H9 (cell line): ENCODE data around the gene CPT2. TPM values are rescaled to one million over a fixed set of nuclear protein-coding genes. Genes with fewer than 3 reads are reported as not detected.

Experiments
- DNase-seq: peaks from one replicate; pipeline ENCODE4 v3.0.0-alpha.2; 2017
- H2AFZ ChIP-seq: one replicate; pipeline ENCODE4 v1.6.1; 2013; ENCODE audit warnings: mild to moderate bottlenecking, low read length, control low read depth, moderate library complexity
- H2AK5ac ChIP-seq: 2 replicates; pipeline ENCODE4 v1.6.1; 2013; ENCODE audit warnings: low read length, control low read depth, mixed read lengths; ENCODE audit not compliant: insufficient read length
- H2BK120ac ChIP-seq: one replicate; pipeline ENCODE4 v1.6.1; 2013; ENCODE audit warnings: low read depth, mild to moderate bottlenecking, low read length, control low read depth, inconsistent platforms; ENCODE audit not compliant: poor library complexity, severe bottlenecking
- H2BK12ac ChIP-seq: 2 replicates; pipeline ENCODE4 v1.6.1; 2013; ENCODE audit warnings: low read length, control low read depth, mixed read lengths, low read depth; ENCODE audit not compliant: insufficient read length
- H2BK15ac ChIP-seq: 2 replicates; pipeline ENCODE4 v1.6.1; 2013; ENCODE audit warnings: low read depth, low read length, control low read depth
- H2BK20ac ChIP-seq: one replicate; pipeline ENCODE4 v1.6.1; 2013; ENCODE audit warnings: low read depth, mild to moderate bottlenecking, low read length, control low read depth, inconsistent platforms; ENCODE audit not compliant: poor library complexity, severe bottlenecking
- H2BK5ac ChIP-seq: 2 replicates; pipeline ENCODE4 v1.6.1; 2013; ENCODE audit warnings: low read length, control low read depth, mixed read lengths; ENCODE audit not compliant: insufficient read length
- H3K14ac ChIP-seq: 2 replicates; pipeline ENCODE4 v1.6.1; 2013; ENCODE audit warnings: low read length, control low read depth; ENCODE audit not compliant: insufficient read depth
- H3K18ac ChIP-seq: 2 replicates; pipeline ENCODE4 v1.6.1; 2013; ENCODE audit warnings: low read depth, mild to moderate bottlenecking, mixed read lengths, low read length, control low read depth; ENCODE audit not compliant: insufficient read length
- H3K23ac ChIP-seq: 2 replicates; pipeline ENCODE4 v1.6.1; 2013; ENCODE audit warnings: low read length, control low read depth, mixed read lengths, low read depth; ENCODE audit not compliant: insufficient read length
- H3K23me2 ChIP-seq: 2 replicates; pipeline ENCODE4 v1.6.1; 2013; ENCODE audit warnings: low read depth, mild to moderate bottlenecking, mixed read lengths, low read length, control low read depth; ENCODE audit not compliant: insufficient read length, poor library complexity, severe bottlenecking
- H3K27ac ChIP-seq: 2 replicates; pipeline ENCODE4 v1.5.1; 2013; ENCODE audit warnings: low read length, control low read depth, mixed read lengths, low read depth; ENCODE audit not compliant: insufficient read length
- H3K27me3 ChIP-seq: 2 replicates; pipeline ENCODE4 v1.6.1; 2013; ENCODE audit warnings: low read length, control low read depth, inconsistent platforms; ENCODE audit not compliant: insufficient read depth
- H3K4ac ChIP-seq: 2 replicates; pipeline ENCODE4 v1.6.1; 2013; ENCODE audit warnings: low read depth, mild to moderate bottlenecking, control low read depth, inconsistent platforms, low read length, moderate library complexity
- H3K4me1 ChIP-seq: 2 replicates; pipeline ENCODE4 v1.6.1; 2013; ENCODE audit warnings: low read length, control low read depth, inconsistent platforms; ENCODE audit not compliant: insufficient read depth
- H3K4me2 ChIP-seq: 2 replicates; pipeline ENCODE4 v1.6.1; 2013; ENCODE audit warnings: low read length, control low read depth, mixed read lengths; ENCODE audit not compliant: insufficient read length, insufficient read depth
- H3K56ac ChIP-seq: 2 replicates; pipeline ENCODE4 v1.6.1; 2013; ENCODE audit warnings: low read depth, mild to moderate bottlenecking, mixed read lengths, low read length, control low read depth; ENCODE audit not compliant: insufficient read length
- H3K79me1 ChIP-seq: 2 replicates; pipeline ENCODE4 v1.6.1; 2013; ENCODE audit warnings: low read depth, mild to moderate bottlenecking, moderate library complexity, low read length, control low read depth, inconsistent platforms; ENCODE audit not compliant: insufficient read depth, poor library complexity, severe bottlenecking
- H3K79me2 ChIP-seq: 2 replicates; pipeline ENCODE4 v1.6.1; 2013; ENCODE audit warnings: low read length, control low read depth, inconsistent platforms; ENCODE audit not compliant: insufficient read depth
- H3K9ac ChIP-seq: 2 replicates; pipeline ENCODE4 v1.6.1; 2013; ENCODE audit warnings: low read length, control low read depth, mixed read lengths; ENCODE audit not compliant: insufficient read length; ENCODE audit errors: extremely low read depth
- H3K9me3 ChIP-seq: one replicate; pipeline ENCODE4 v1.6.1; 2013; ENCODE audit warnings: low read depth, low read length, inconsistent platforms; ENCODE audit not compliant: control insufficient read depth
- H3T11ph ChIP-seq: one replicate; pipeline ENCODE4 v1.6.1; 2013; ENCODE audit warnings: mild to moderate bottlenecking, low read length, control low read depth, inconsistent platforms
- H4K20me1 ChIP-seq: one replicate; pipeline ENCODE4 v1.6.1; 2013; ENCODE audit not compliant: control insufficient read depth, insufficient read length, insufficient read depth
- H4K5ac ChIP-seq: 2 replicates; pipeline ENCODE4 v1.6.1; 2013; ENCODE audit warnings: low read depth, mild to moderate bottlenecking, mixed read lengths, low read length, control low read depth; ENCODE audit not compliant: insufficient read length
- H4K8ac ChIP-seq: replicated peaks from 2 replicates; pipeline ENCODE4 v1.6.1; 2013; ENCODE audit warnings: low read length, control low read depth, mixed read lengths, low read depth; ENCODE audit not compliant: insufficient read length
- H4K91ac ChIP-seq: 2 replicates; pipeline ENCODE4 v1.6.1; 2013; ENCODE audit warnings: low read depth, mild to moderate bottlenecking, moderate library complexity, mixed read lengths, low read length, control low read depth; ENCODE audit not compliant: insufficient read length
- H3K27ac Mint-ChIP-seq, 3 experiments: 2 replicates in 2 of 3; 3 replicates in 1 of 3; pipeline ENCODE4 v1.8.0; 2020 to 2021; ENCODE audit warnings: mixed read lengths in 3 of 3, mild to moderate bottlenecking in 1 of 3, moderate library complexity in 1 of 3
- H3K27me3 Mint-ChIP-seq: 2 replicates; pipeline ENCODE4 v1.8.0; 2021; ENCODE audit warnings: low read depth, mild to moderate bottlenecking, moderate library complexity, mixed read lengths
- H3K36me3 Mint-ChIP-seq, 3 experiments: 2 replicates in 2 of 3; 3 replicates in 1 of 3; pipeline ENCODE4 v1.8.0; 2020 to 2021; ENCODE audit warnings: low read depth in 3 of 3, mixed read lengths in 3 of 3; ENCODE audit not compliant: insufficient read depth in 1 of 3
- H3K4me1 Mint-ChIP-seq, 2 experiments: 2 replicates each; pipeline ENCODE4 v1.8.0; 2020; ENCODE audit warnings: mixed read lengths in 2 of 2
- H3K4me3 Mint-ChIP-seq, 2 experiments: 2 replicates in 1 of 2; 3 replicates in 1 of 2; pipeline ENCODE4 v1.8.0; 2020 to 2021; ENCODE audit warnings: mild to moderate bottlenecking in 2 of 2, mixed read lengths in 2 of 2, moderate library complexity in 1 of 2
- H3K9me3 Mint-ChIP-seq, 2 experiments: 2 replicates in 1 of 2; 3 replicates in 1 of 2; pipeline ENCODE4 v1.8.0; 2020; ENCODE audit warnings: mild to moderate bottlenecking in 2 of 2, mixed read lengths in 2 of 2, moderate library complexity in 1 of 2
- WGBS: extraction: QIAGEN DNeasy Blood & Tissue Kit; methylation state at CpG from one replicate; pipeline ENCODE4 v1.1.7; 2013; ENCODE audit warnings: missing lambda C conversion rate, low lambda C conversion rate, mixed read lengths; ENCODE audit not compliant: insufficient read length; ENCODE audit errors: extremely low coverage; 5-methylcytosine and 5-hydroxymethylcytosine counted together
- total RNA-seq: library from RNA; stranded (reverse); gene quantifications from 2 replicates; pipeline ENCODE4 v1.2.1, GENCODE V29; 2021
- TF ChIP-seq, protein P1 (sequence below): fragments of 200-600 bp; sonication (generic); conservative IDR thresholded peaks from 3 replicates; pipeline ENCODE4 v1.8.0; 2021; ENCODE audit warnings: antibody characterized with exemption, mild to moderate bottlenecking

Gene CPT2
- total RNA-seq, 1 experiment from 2014 or later = 33.2 TPM

DNA sequence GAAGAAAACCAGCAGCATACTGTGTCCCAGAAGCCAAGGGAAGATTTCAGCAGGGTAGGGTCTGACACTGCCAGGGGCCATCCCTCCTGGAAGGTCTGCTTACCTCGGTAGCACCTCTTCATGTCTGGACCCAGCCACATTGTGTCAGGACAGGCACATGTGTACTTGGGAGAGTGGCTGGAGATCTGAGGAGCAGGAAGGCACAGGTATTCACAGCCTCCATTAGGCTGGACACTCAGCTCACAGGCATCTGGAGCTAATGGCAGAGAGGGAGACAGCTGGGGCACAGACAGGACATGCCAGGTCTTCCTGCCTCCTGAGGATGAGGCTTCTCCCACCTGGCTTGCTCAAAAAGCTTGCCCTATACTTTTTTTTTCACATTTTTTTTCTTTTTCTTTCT lies 61.6 kb downstream of the CPT2 start:
- Histone ChIP-seq H3K9ac (no peak overlapping the region), H2BK120ac (no peak overlapping the region), H4K91ac (no peak overlapping the region), H2BK12ac (no peak overlapping the region), H4K8ac (no peak overlapping the region), H3K79me1 (no peaks in the 10 kb centered on the region), H2AFZ (no peak overlapping the region), H2BK5ac (no peak overlapping the region), H3K27me3 (no peaks in the 10 kb centered on the region), H3K18ac (no peak overlapping the region), H3K27ac (no peak overlapping the region), H3K4me1 (no peaks in the 10 kb centered on the region), H3K56ac (no peak overlapping the region), H2BK15ac (no peak overlapping the region), H3T11ph (no peak overlapping the region), H3K4me2 (no peak overlapping the region), H3K4ac (no peak overlapping the region), H3K23me2 (no peaks in the 10 kb centered on the region), H3K79me2 (no peaks in the 10 kb centered on the region), H4K20me1 (no peaks in the 10 kb centered on the region), H4K5ac (no peak overlapping the region), H3K9me3 (no peaks in the 10 kb centered on the region), H2BK20ac (no peak overlapping the region), H3K23ac (no peak overlapping the region), H3K14ac (no peak overlapping the region), H2AK5ac (no peak overlapping the region)
- H3K36me3 Mint-ChIP-seq = peaks cover 50 to 94% (median 86%) of the 10 kb centered on the region in 3 experiments
- TF ChIP-seq, protein P1, sequence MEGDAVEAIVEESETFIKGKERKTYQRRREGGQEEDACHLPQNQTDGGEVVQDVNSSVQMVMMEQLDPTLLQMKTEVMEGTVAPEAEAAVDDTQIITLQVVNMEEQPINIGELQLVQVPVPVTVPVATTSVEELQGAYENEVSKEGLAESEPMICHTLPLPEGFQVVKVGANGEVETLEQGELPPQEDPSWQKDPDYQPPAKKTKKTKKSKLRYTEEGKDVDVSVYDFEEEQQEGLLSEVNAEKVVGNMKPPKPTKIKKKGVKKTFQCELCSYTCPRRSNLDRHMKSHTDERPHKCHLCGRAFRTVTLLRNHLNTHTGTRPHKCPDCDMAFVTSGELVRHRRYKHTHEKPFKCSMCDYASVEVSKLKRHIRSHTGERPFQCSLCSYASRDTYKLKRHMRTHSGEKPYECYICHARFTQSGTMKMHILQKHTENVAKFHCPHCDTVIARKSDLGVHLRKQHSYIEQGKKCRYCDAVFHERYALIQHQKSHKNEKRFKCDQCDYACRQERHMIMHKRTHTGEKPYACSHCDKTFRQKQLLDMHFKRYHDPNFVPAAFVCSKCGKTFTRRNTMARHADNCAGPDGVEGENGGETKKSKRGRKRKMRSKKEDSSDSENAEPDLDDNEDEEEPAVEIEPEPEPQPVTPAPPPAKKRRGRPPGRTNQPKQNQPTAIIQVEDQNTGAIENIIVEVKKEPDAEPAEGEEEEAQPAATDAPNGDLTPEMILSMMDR = no peak
- H3K4me3 Mint-ChIP-seq = no peak overlapping the region
- WGBS = no CpG with 5 or more reads among the region's 1 CpG
- no peaks in the 10 kb centered on the region for H3K9me3 Mint-ChIP-seq
- DNase-seq = no peak
- no peak overlapping the region; a peak in 1 of 7 replicates for H3K27ac Mint-ChIP-seq
- H3K27me3 Mint-ChIP-seq = no peaks in the 10 kb centered on the region
- H3K4me1 Mint-ChIP-seq = no peaks in the 10 kb centered on the region
